HG03045 (cell line): ENCODE data around the gene TEKT5.
"Not testable (repeated sequence)": the region's sequence is repeated elsewhere in the genome, so short reads cannot be mapped to it uniquely, and the experiment has no call there.

Source experiments
- ATAC-seq: cut with Tn5 transposase; IDR thresholded peaks from one replicate; pipeline ENCODE4 v1.9.1; 2021; ENCODE audit warnings: mild to moderate bottlenecking, moderate library complexity; ENCODE audit not compliant: unreplicated experiment

The TEKT5 gene

DNA sequence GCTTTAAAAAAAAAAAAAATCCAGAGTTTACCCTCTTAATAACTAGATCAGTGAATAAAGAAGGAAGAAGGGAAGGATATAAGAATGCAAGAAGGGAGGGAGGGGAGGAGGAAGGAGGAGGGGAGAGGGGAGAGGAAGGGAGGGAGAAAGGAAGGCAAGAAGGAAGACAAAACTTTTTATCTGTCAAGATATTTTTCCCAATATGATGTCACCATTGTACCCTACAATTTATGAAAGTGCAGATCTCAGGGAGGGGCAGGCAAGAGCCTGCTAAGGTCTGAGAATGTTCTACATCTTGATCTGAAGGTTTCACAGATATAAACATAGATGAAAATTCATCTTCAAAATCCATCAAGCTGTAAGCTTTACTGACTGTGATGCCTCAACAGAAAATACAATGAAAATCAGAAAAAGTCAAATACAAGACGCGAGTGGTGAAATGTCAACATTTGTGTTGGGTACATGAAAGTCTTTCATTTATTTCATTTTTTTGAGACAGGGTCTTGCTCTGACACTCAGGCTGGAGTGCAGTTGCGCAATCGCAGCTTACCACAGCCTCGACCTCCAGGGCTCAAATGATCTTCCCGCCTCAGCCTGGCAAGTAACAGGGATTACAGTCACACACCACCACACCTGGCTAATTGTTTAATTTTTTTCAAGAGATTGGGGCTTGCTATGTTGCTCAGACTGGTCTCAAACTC, 57.2 kb downstream of the TEKT5 start:
- no peak for ATAC-seq

DNA sequence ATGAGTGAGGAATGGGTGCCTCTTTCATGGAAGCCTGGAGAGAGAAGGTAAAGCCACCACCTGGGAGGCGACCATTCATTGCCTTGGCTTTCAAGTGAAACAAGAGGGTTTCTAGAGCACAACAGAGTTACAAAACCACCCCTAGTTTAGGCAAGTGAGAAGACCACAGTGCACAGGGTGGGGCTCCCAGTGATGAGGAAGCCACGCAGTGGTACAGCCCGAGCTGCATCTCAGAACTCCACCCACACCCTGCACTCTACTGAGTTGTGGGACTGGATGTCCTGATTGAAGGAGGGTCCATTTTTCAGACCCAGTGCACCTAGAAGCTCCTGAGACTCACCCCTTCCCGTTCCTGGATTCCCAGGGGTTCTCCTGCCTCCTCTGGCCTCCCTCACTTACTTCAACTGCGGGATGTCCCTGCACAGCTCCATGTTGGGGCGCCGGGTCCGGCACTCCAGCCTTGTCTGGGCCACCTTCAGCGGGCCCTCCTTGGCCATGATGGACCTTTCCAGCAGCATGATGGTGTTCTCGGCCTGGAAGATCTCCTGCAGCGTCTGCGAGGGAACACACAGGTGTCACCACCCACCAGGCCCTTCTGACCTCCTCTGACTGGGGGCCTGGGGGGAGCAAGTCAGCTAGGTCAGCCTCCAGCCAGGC, 59.2 kb downstream of the TEKT5 start:
- no peak for ATAC-seq

DNA sequence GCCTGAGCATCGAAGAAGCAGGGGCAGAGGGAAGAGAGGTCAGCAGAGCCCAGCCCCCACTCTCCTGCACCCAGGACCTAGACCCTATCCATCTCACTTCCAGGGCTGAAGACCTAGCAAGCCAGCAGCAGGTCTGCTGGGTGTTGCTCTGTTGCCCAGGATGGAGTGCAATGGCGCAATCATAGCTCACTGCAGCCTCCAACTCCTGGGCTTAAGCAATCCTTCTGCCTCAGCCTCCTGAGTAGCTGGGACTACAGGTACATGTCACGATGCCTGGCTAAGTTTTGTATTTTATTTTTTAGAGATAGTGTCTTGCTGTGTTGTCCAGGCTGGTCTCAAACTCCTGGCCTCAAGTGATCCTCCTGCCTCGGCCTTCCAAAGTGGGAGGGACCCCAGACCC, 61.3 kb downstream of the TEKT5 start:
- ATAC-seq: not testable (repeated sequence)

DNA sequence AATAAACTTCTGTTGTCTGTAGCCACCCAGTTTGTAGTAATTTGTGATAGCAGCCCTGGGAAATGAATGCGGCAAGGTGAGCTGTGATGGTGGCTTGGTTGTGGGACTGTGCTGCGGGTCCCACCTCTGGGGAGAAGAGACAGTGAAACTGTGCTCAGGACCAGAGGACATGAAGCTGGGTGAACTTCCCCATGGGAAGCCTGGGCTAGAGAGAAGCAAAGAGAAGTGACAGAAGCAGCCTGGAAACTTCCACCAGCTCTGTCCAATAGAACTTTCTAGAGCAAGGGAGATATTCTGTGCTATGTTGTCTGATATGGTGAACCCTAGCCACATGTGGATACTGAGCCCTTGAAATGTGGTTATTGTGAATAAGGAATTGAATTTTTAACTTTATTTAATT, 62.8 kb downstream of the TEKT5 start:
- no peak for ATAC-seq

DNA sequence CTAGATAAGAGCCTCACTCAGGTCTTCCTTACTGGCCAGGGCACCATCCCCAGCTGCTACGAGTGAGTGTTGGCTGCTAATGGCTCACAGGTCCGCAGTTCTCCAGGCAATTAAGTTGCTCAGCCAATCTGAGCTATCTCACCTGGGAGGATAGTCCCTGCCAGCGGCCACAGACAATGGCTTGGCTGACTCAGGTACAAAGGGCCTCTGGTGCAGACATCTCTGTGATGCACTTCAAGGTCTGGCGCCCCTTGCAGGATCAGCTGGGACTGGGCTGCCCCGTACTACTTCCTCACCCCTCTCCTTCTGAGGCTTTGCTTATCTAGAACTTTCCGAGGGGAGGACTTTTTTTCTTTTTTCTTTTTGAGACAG, 65.2 kb downstream of the TEKT5 start:
- no peak for ATAC-seq

DNA sequence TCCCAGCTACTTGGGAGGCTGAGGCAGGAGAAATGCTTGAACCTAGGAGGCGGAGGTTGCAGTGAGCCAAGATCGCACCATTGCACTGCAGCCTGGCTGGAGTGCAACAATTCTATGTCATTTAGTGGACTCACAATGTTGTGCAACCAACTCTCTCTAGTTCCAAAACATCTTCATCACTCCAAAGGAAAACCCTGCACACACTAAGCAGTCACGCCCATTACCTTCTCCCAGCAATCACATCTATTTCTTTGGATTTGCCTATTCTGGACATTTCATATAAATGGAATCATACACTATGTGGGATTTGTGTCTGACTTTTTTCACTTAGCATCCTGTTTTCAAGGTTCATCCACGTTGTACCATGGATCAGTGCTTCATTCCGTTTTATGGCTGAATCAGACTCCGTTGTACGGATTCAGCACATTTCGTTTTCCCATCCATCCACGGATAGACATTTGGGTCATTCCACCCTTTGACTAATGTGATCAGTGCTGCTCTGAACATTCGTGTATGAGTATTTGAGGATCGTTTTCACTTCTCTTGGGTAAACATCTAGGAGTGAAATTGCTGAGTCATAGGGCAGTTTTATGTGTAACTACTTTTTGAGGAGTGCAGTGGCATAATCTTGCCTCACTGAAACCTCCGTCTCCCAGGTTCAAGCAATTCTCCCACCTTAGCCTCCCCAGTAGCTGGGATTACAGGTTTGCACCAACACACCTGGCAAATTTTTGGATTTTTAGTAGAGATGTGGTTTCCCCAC, 69.0 kb downstream of the TEKT5 start:
- ATAC-seq: no peak

DNA sequence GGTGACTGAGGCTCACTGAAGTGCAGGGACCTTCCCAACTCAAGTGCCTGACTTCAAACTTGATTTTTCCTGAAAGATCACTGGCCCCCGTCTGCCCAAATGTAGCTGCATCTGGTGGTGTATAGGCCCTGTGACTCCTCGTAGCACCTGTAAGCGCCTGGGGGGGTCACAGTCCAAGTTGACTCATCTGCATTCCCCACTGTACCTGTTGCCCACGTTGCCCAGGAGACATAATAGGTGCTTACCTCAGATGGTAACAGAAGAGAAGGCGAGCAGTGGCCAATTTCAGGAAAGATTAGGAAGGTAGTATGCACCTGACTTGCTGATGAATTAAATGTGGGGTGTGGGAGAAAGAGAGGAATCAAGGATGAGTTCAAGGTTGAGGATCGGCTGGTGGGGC, 70.2 kb downstream of the TEKT5 start:
- no peak for ATAC-seq

DNA sequence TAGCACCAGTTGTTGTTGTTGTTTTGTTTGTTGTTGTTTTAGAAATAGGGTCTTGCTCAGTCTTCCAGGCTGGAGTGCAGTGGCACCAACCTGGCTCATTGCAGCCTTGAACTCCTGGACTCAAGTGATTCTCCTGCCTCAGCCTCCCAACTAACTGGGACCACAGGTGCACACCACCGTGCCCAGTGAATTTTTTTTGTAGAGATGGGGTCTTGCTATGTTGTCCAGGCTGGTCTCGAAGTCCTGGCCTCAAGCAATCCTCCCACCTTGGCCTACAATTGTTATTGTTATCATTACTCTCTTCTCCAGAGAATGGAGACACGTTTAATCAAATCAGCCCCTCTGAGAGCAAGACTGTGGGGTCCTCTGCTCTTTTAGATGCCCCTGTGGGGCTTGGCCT, 71.7 kb downstream of the TEKT5 start:
- ATAC-seq: no peak

DNA sequence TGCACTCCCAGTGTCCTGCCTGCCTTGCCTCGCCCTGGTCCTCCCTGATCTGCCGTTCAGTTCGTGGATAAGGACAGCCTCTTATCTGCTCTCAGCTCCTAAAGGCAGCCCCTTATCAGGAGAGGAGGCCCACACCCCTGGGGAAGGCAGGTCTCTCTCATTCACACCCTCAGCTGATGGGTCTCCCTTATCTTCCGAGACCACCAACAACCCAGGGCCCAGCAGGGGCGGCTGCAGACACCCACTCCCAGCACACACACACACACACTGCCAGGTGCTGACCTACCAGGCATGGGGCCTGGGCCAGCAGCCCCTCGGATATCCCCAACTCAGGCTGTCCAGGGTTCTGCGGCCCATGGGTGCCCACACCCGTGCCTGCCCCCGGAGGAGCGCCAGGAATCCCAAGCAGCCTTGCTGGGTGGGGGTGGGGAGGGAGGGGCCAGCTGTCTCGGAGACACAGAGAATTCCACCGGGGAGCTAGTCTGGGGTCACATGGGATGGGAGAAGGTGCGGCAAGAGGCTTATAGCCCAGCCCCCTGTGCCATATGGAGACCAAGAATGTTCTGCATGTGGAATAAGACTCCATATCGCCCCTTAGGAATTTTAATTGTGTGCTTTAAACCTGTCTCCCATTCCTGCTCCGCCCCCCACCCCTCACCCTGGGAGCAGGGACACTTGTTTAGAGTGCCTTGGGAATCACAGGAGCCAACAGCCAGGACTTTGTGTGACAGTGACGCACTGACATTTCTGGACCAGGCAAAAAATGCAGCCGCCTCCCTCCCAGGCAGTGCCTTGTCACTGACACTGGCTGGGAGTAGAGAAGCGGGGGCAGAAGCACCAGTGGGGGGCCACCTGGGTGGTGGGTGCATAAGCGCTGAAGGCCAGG, 72.5 kb downstream of the TEKT5 start:
- no peak for ATAC-seq

DNA sequence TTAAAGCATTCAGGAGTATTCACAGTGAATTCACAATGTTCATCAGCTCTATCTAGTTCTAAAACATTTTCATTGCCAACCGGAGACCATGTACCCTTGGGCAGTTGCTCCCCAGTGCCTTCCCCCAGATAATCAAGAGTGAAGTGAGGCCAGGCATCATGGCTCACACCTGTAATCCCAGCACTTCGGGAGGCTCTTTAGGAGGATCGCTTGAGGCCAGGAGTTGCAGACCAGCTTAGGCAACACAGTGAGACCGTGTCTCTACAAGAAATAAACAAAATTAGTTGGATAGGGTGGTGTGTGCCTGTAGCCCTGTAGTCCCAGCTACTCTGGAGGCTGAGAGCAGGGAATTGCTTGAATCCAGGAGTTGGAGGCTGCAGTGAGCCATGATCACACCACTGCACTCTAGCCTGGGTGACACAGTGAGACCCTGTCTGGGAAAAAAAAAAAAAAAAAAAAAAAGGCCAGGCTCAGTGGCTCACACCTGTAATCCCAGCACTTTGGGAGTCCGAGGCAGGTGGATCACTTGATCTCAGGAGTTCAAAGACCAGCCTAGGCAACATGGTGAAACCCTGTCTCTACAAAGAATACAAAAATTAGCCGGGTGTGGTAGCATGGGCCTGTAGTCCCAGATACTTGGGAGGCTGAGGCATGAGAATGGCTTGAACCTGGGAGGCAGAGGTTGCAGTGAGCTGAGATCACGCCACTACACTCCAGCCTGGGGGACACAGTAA, 73.3 kb downstream of the TEKT5 start:
- ATAC-seq: not testable (repeated sequence)

DNA sequence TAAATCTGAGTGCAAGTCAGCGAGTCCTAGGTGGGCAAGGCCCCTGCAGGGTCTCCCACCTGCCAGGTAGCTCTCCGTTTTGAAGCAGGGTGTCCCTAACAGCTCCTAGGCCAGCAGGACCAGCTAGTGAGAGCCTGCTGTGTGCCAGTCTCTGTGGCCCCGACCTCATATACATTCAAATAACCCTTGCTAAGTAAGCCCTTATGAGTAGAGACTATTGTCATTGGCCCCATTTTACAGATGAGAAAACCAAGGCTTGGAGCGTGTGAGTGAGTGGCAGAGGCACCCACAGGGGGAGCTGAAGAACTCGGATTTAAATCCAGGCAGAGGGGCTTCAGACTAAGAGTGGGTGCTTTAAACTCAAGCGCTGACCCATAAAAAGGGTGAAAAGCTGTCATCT, 74.6 kb downstream of the TEKT5 start:
- ATAC-seq: no peak

DNA sequence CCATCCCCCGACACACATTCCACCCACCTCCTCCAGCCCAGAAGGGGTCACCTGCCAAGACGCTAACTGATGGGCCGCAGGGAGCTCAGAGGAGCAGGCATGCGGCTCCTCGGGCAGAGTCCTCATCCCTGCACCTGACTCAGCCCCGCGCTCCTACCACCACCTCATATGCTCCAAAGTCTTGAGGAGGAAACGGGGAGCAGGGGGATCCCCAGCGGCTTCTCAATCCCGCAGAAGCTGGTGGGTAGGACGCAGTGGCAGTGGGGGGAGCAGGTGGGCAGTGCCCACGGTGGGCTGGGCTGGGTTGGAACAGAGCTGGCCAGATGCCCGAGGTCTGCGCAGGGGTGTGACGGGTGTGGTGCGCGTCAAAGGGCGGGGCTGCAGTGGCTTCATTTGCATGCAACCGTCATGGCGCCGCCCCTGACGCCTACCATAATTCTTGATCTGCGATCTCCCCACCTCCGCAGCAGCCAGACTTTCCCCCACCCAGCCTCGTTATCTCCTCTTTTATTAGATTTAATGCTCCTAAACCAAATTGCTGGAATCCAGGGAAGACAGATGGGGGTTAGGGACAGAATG, 75.4 kb downstream of the TEKT5 start:
- ATAC-seq: no peak

DNA sequence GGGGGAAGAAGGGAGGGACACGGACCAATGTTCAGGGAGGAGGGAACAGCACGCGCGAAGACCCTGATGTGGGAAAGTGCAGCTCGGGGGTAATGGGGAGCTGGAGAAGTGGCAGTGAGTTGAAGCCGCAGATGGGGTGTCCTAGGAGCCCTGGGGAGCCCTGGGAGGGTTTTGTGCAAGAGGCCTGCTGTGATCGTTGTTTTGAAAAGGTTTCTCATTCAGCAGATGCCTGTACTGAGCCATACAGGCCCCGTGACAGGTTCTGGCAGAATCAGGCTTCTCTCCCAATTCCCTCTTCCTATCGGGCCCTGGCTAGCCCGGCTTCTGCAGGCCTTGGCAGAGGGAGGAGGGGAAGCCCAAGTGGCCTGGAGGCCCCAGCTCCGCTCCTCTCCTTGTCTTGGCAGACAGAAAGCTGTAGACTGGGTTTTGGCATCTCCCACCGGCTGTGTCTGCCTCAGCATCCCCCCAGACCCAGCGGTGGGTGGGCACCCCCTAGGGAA, 76.0 kb downstream of the TEKT5 start:
- ATAC-seq: no peak

DNA sequence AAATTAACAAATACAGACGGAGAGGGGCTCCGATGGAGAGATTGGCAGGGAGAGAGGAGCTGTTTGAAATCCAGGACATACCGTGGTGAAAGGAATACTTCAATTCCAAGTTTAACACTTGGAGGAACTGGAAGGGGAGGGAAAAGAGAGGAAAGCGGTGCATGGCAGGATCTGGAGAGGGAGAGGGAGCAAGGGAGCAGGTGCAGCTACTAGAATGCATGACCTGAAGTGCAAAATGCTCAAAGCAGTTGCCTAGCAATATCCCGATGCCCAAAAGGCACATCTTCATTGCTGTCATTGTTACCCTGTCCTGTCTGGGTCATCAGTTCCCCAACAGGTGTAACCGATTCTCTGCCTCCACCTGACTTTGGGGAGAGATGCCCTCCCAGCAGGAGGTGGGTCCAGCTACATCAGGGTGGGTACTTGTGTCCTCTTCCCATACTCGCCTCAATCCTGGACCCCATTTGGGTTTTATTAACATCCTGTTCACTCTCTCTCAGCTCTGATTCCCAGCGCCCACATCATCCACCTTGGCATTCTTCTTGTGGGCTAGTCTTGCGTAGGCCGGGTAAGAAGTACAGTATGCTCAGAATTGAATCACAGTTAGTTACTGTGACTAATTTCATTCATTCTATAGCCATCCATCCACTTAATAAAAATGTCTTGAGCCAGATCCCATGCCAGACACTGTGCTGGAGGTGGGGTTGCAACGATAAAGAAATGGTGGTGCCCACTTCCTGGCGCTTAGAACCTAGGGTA, 76.9 kb downstream of the TEKT5 start:
- no peak for ATAC-seq

DNA sequence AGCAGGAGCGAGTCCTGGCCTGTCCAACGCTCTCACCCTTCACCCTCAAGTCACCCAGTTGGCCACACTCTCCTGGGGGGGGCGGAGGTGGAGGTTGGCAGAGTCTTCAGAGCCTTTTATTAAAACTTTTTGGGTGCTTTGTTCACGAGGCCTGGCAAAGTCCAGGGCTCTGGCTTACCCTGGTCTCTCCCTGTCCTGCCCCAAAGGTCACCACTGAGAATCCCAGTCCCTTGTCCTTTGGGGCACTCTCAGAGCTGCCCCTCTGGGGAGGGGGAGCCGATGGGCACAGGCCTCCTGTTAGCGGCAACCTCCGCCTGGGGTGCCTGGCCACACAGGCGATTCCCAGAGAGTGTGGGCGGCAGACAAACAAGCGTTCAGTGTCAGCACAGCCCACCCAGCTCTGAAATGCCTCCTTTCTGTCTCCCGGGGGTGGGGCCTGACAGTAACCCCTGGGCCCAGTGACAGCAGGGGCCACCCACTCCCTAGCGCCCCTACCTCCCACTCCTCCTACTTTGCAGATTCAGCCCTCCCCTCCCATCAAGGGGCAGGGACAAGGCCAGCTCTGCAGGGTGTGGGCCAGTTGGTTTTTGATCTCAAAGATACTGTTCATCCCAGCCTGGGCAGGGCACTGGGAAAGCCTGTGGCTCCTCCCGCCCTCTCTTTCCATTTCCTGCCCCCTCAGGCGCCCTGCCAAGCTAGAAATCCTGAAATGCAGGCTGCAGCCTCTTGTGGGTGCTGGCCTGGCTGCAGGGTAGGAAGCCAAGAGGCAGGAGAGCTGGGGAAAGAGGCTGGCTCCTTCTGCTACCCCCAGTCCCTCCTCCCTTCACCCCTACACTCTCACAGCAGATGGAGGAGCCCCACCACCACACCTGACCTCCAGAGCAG, 77.7 kb downstream of the TEKT5 start:
- ATAC-seq: no peak

DNA sequence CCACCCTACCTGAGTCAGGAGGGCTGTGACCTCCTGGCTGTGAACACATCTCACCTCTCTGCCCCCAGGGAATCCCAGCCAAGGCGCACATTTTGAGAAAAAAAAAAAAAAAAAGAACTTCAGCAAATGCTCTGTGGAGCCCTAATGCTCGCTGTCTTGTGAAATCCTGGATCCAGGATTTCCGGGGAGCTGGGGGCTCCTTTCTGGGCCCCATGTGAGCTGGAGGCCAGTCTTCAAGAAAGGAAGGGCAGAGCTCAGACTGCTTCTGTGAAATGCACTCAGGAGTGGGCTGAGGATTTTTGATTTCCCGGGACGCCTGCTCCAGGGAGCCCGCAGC, 78.3 kb downstream of the TEKT5 start:
- ATAC-seq: no peak

DNA sequence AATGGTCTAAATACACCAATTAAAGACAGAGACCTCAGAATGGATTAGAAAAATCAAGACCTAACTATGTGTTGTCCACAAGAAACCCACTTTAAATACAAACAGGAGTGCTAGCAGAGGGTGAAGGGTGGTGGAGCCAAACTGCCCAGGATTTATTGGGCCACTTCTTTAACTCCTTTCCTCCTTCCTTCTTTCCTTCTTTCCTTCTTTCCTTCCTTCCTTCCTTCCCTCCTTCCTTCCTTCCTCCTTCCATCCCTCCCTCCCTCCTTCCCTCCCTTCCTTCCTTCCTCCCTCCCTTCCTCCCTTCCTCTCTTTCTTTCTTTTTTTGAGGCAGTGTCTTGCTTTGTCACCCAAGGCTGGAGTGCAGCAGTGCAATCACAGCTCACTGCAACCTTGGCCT, 80.0 kb downstream of the TEKT5 start:
- no peak for ATAC-seq

DNA sequence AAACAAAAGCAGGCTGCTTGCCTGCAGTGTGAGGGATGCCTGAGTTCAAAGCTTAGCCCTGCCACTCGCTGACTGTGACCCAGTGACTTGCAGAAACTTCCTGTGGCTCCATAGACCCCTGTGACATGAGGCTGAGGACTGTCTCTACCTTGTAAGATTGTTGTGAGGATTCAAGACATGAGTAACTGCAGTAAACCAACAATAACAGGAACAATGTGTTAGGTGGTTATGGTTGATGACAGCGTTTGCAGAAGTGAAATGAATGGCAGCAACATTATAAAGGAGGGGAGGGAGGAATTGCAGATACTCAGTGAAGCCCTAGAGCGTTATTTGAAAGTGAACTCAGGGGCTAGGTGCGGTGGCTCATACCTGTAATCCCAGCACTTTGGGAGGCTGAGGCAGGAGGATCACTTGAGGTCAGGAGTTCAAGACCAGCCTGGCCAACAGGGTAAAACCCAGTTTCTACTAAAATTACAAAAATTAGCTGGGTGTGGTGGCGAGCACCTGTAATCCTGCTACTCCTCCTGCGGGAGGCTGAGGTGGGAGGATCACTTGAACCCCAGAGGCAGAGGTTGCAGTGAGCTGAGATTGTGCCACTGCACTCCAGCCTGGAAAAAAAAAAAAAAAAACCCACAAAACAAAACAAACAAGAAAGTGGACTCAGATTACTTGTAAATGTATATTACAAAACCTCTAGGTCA, 80.8 kb downstream of the TEKT5 start:
- ATAC-seq: no peak
